Measurements from ENCODE around the gene CC2D2A. TPM values are rescaled to one million over a fixed set of nuclear protein-coding genes. Genes with fewer than 3 reads are reported as not detected.

Gene CC2D2A
- total and polyA plus RNA-seq, 10 donors, result 2.6 to 16.6 (median 6.9) TPM

- DNase-seq, result no peak
- no peaks in the 10 kb centered on the region for H3K27me3 ChIP-seq (replicated peaks in 1 of 7)
- no peak overlapping the region for H3K4me3 ChIP-seq
- intact Hi-C loops (cut with DNase I; ENCODE audit: low total_unique reads), result loop anchor here (5.0 kb wide), 1 partner anchor 226 kb away; no protein-coding TSS in a partner anchor
- H3K4me1 ChIP-seq, result peaks cover 0 to 20% (median 12%) of the 10 kb centered on the region in 6 donors
- H3K27ac ChIP-seq, result no peak overlapping the region
- TF ChIP-seq, protein P1, sequence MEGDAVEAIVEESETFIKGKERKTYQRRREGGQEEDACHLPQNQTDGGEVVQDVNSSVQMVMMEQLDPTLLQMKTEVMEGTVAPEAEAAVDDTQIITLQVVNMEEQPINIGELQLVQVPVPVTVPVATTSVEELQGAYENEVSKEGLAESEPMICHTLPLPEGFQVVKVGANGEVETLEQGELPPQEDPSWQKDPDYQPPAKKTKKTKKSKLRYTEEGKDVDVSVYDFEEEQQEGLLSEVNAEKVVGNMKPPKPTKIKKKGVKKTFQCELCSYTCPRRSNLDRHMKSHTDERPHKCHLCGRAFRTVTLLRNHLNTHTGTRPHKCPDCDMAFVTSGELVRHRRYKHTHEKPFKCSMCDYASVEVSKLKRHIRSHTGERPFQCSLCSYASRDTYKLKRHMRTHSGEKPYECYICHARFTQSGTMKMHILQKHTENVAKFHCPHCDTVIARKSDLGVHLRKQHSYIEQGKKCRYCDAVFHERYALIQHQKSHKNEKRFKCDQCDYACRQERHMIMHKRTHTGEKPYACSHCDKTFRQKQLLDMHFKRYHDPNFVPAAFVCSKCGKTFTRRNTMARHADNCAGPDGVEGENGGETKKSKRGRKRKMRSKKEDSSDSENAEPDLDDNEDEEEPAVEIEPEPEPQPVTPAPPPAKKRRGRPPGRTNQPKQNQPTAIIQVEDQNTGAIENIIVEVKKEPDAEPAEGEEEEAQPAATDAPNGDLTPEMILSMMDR (IDR thresholded peaks at IDR 0.05 in 8 of 11, conservative IDR thresholded peaks at IDR 0.05 in 3 of 11), result no peak
- TF ChIP-seq POLR2AphosphoS5 (IDR thresholded peaks at IDR 0.05), result no peak
- H3K36me3 ChIP-seq, result no peaks in the 10 kb centered on the region
- no peaks in the 10 kb centered on the region for H3K9me3 ChIP-seq
- WGBS, 5 donors, result 66 to 83% (median 76%) methylated on average over 2 of the region's 2 CpGs
These were observed 11.1 kb upstream of the CC2D2A start for GRCh38 chr4:15458616-15459015.

- intact Hi-C loops (cut with DNase I; ENCODE audit: low total_unique reads), result loop anchor here (5.0 kb wide), 1 partner anchor 227 kb away; no protein-coding TSS in a partner anchor
- Histone ChIP-seq H3K9me3 (no peaks in the 10 kb centered on the region), H3K27ac (no peak overlapping the region), H3K27me3 (replicated peaks in 1 of 7) (no peaks in the 10 kb centered on the region), H3K4me1 (peaks cover 0 to 20% (median 12%) of the 10 kb centered on the region in 6 donors), H3K36me3 (no peaks in the 10 kb centered on the region), H3K4me3 (no peak overlapping the region)
- TF ChIP-seq POLR2AphosphoS5 (IDR thresholded peaks at IDR 0.05), result no peak
- no peak for TF ChIP-seq POLR2A (IDR thresholded peaks at IDR 0.05)
- TF ChIP-seq, protein P1 (IDR thresholded peaks at IDR 0.05 in 8 of 11, conservative IDR thresholded peaks at IDR 0.05 in 3 of 11), result no peak
- DNase-seq, result no peak
These were observed 10.0 kb upstream of the CC2D2A start for GRCh38 chr4:15459706-15460105.

- peaks cover 0 to 26% (median 14%) of the 10 kb centered on the region in 6 donors for H3K4me1 ChIP-seq
- no peak for TF ChIP-seq POLR2AphosphoS5 (IDR thresholded peaks at IDR 0.05)
- no peak for TF ChIP-seq POLR2A (IDR thresholded peaks at IDR 0.05)
- TF ChIP-seq, protein P1 (IDR thresholded peaks at IDR 0.05 in 8 of 11, conservative IDR thresholded peaks at IDR 0.05 in 3 of 11), result no peak
- H3K27ac ChIP-seq, result no peak overlapping the region
- H3K27me3 ChIP-seq (replicated peaks in 1 of 7), result no peaks in the 10 kb centered on the region
- H3K36me3 ChIP-seq, result no peaks in the 10 kb centered on the region
- 32 to 65% (median 54%) methylated on average over 1 of the region's 1 CpG for WGBS, 5 donors
- intact Hi-C loops (cut with DNase I; ENCODE audit: low total_unique reads), result no loop called here
- H3K4me3 ChIP-seq, result no peak overlapping the region
- no peak for DNase-seq
- H3K9me3 ChIP-seq, result no peaks in the 10 kb centered on the region
These were observed 3.1 kb upstream of the CC2D2A start for GRCh38 chr4:15466596-15466995.

- DNase-seq, result no peak
- H3K4me3 ChIP-seq, result peak overlapping the region; percentile 36 to 71 (median 44)
- no peak for TF ChIP-seq POLR2A (IDR thresholded peaks at IDR 0.05)
- no peak for TF ChIP-seq POLR2AphosphoS5 (IDR thresholded peaks at IDR 0.05)
- TF ChIP-seq, protein P1 (IDR thresholded peaks at IDR 0.05 in 8 of 11, conservative IDR thresholded peaks at IDR 0.05 in 3 of 11), result no peak
- no peaks in the 10 kb centered on the region for H3K36me3 ChIP-seq
- 3 to 10% (median 7%) methylated on average over 3 of the region's 3 CpGs for WGBS, 5 donors
- no peaks in the 10 kb centered on the region for H3K9me3 ChIP-seq
- peaks cover 0 to 26% (median 14%) of the 10 kb centered on the region in 6 donors for H3K4me1 ChIP-seq
- no peaks in the 10 kb centered on the region for H3K27me3 ChIP-seq (replicated peaks in 1 of 7)
- H3K27ac ChIP-seq, result peak overlapping the region in 6 of 8 donors; percentile 22 to 42 (median 30)
- intact Hi-C loops (cut with DNase I; ENCODE audit: low total_unique reads), result no loop called here
These were observed 420 bp downstream of the CC2D2A start for GRCh38 chr4:15470128-15470475.
